ENCODE data around the gene DDX6.

Gene DDX6

GRCh38 chr11:118752654-118753053 is 38.3 kb downstream of the DDX6 start:
- no peak for TF ChIP-seq ZFX (IDR thresholded peaks at IDR 0.05; ENCODE audit: borderline replicate concordance)
- no peak for TF ChIP-seq CTCF (IDR thresholded peaks at IDR 0.05)
- no peak overlapping the region for H3K27ac ChIP-seq

- TF ChIP-seq CTCF (IDR thresholded peaks at IDR 0.05) (no peak), ZFX (IDR thresholded peaks at IDR 0.05; ENCODE audit: borderline replicate concordance) (no peak)
- no peak overlapping the region for H3K27ac ChIP-seq
Measured at GRCh38 chr11:118749429-118749828, 41.5 kb downstream of the DDX6 start.

- TF ChIP-seq ZFX (IDR thresholded peaks at IDR 0.05; ENCODE audit: borderline replicate concordance) (no peak), CTCF (IDR thresholded peaks at IDR 0.05) (no peak)
- H3K27ac ChIP-seq, result peak overlapping the region; percentile 27; the same call in 1 of the 2 replicates
Measured at GRCh38 chr11:118748056-118748455, 42.9 kb downstream of the DDX6 start.

- TF ChIP-seq CTCF (IDR thresholded peaks at IDR 0.05) (no peak), ZFX (IDR thresholded peaks at IDR 0.05; ENCODE audit: borderline replicate concordance) (no peak)
- peak overlapping the region; percentile 27; the same call in 1 of the 2 replicates for H3K27ac ChIP-seq
Measured at GRCh38 chr11:118746988-118747585, 43.9 kb downstream of the DDX6 start.

GRCh38 chr11:118744046-118744445 is 46.9 kb downstream of the DDX6 start:
- no peak overlapping the region for H3K27ac ChIP-seq
- TF ChIP-seq ZFX (IDR thresholded peaks at IDR 0.05; ENCODE audit: borderline replicate concordance) (no peak), CTCF (IDR thresholded peaks at IDR 0.05) (no peak)

GRCh38 chr11:118742304-118742703 is 48.7 kb downstream of the DDX6 start:
- TF ChIP-seq CTCF (IDR thresholded peaks at IDR 0.05) (no peak), ZFX (IDR thresholded peaks at IDR 0.05; ENCODE audit: borderline replicate concordance) (no peak)
- H3K27ac ChIP-seq, result no peak overlapping the region

- no peak for TF ChIP-seq ZFX (IDR thresholded peaks at IDR 0.05; ENCODE audit: borderline replicate concordance)
- H3K27ac ChIP-seq, result no peak overlapping the region
Measured at GRCh38 chr11:118740892-118741291, 50.1 kb downstream of the DDX6 start.

GRCh38 chr11:118735203-118735602 is 55.8 kb downstream of the DDX6 start:
- TF ChIP-seq ZFX (IDR thresholded peaks at IDR 0.05; ENCODE audit: borderline replicate concordance) (no peak), CTCF (IDR thresholded peaks at IDR 0.05) (no peak)
- H3K27ac ChIP-seq, result no peak overlapping the region; the same call in 1 of the 2 replicates
